Testis (tissue), 3 donors: Measurements from ENCODE around the gene VASH1. TPM values are rescaled to one million over a fixed set of nuclear protein-coding genes. Genes with fewer than 3 reads are reported as not detected.
A peak's percentile ranks its signal among the peaks of the same experiment; 100 is the strongest.

ENCODE experiments used
- DNase-seq: peaks from one replicate; pipeline ENCODE4 v3.0.0-alpha.2; 2019
- H3K27ac ChIP-seq, 2 donors: fragments of 200-600 bp; sonication (generic); one replicate each; pipeline ENCODE4 v1.5.1; 2019
- H3K27me3 ChIP-seq: fragments of 200-600 bp; sonication (generic); one replicate; pipeline ENCODE4 v1.5.1; 2019
- H3K36me3 ChIP-seq: fragments of 200-600 bp; sonication (generic); one replicate; pipeline ENCODE4 v1.5.1; 2017; ENCODE audit warnings: low read depth; ENCODE audit errors: missing control alignments
- H3K4me1 ChIP-seq: fragments of 200-600 bp; sonication (generic); one replicate; pipeline ENCODE4 v1.5.1; 2019
- H3K4me3 ChIP-seq, 2 donors: fragments of 200-600 bp; sonication (generic); one replicate each; pipeline ENCODE4 v1.5.1; 2017 to 2019
- H3K9me3 ChIP-seq: fragments of 200-600 bp; sonication (generic); one replicate; pipeline ENCODE4 v1.5.1; 2017
- CTCF ChIP-seq, 3 experiments: fragments of 450-650 bp in 2 of 3; fragments of 200-600 bp in 1 of 3; sonication (generic) in 1 of 3; IDR thresholded peaks; one replicate each; pipeline ENCODE4 v1.5.1; 2016 to 2019; ENCODE audit warnings: antibody characterized with exemption in 3 of 3, mild to moderate bottlenecking in 2 of 3, moderate library complexity in 1 of 3
- POLR2A ChIP-seq: fragments of 450-650 bp; IDR thresholded peaks from one replicate; pipeline ENCODE4 v1.6.1; 2017; ENCODE audit warnings: antibody characterized with exemption, mild to moderate bottlenecking, moderate library complexity
- WGBS, 2 donors: methylation state at CpG; one replicate each; pipeline ENCODE4 v1.1.5; 2018; 5-methylcytosine and 5-hydroxymethylcytosine counted together
- intact Hi-C: fragments of 100-400 bp; cut with DNase I; formaldehyde crosslinking; loops from one replicate; pipeline ENCODE4 v1.15.1; 2023; ENCODE audit warnings: low total_unique reads
- polyA plus RNA-seq: library from polyadenylated mRNA; stranded (reverse); fragments of 350-450 nt; fragmentation: Illumina TruSeq; extraction: RNeasy Lipid Tissue Mini Kit (QIAGEN cat#74804); gene quantifications from one replicate; pipeline ENCODE4 v1.2.3, GENCODE V29; 2014; ENCODE audit warnings: low read depth, low replicate concordance; ENCODE audit not compliant: insufficient read depth
- total RNA-seq, 2 donors: library from RNA; depleted of rRNA; stranded (reverse); fragments of >200 nt; gene quantifications; one replicate each; pipeline ENCODE4 v1.2.3, GENCODE V29; 2016

The VASH1 gene
- total and polyA plus RNA-seq, 3 donors from 2014 or later: 26.6 to 32.0 (median 31.7) TPM

DNA sequence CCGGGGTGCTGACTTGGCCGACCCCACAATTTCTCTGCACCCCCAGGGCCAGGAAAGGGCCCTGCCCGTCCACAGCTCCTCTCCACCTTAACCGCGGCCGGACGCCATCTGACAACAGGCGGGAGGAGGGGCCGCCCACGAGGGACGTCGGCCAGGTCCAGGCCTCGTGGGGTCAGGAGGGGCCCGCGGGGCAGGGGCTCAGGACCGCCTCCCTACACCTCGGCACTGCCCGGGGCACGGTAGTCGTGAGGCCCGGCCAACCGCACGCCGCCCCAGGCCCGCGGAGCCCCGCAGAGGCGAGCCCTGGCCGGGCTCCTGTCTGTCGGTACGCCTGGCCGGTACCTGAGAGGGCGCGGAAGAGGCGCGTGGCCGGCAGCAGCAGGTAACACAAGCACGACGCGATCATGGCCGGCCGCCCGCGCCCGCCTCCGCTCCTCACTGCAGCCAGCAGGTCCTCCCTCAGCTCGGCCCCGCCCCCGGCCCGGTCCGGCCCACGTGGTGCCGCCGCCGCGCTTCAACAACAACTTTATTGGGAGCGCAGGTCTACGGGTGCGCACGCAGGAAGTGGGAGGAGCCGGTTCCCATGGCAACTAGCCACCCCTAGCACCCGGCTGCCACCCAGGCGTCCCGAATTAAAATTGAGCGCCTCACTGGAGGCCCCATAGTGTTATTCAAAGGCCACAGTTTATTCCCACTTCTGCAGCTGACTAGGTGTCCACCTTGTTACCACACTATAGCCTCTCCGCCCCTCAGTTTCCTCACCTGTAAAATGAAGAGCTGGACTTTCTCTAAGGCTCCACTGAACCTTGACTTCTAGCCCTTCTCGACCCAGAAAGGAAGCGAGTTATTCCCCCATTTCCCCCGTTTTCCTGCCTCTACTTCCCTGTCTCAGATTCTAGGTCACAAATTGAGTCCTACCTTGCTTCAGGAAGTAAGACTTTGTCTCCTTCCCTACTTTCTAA, 51.4 kb downstream of the VASH1 start, which contains the start of gene ANGEL1:
Gene ANGEL1 (minus strand): TSS at position 461 of the 962 bp plus-strand sequence. CDS start 55 bp downstream, at position 406.
- DNase-seq: peak; percentile 95
- Histone ChIP-seq H3K4me1 (peaks cover 18% of the 10 kb centered on the region), H3K36me3 (no peaks in the 10 kb centered on the region), H3K4me3 (peak within 1 kb of the TSS; percentile 77 to 85), H3K27me3 (no peaks in the 10 kb centered on the region), H3K27ac (peak within 1 kb of the TSS; percentile 61 to 83), H3K9me3 (no peaks in the 10 kb centered on the region)
- intact Hi-C loops: no loop called here
- 5 to 15% methylated on average over 13 to 63 of the region's 69 CpGs for WGBS, 2 donors
- peak in 1 of 3 experiments; percentile 11 for TF ChIP-seq CTCF (IDR thresholded peaks at IDR 0.05)
- peak; percentile 75 for TF ChIP-seq POLR2A

- no peak overlapping the region for H3K27ac ChIP-seq
These were observed 53.7 kb downstream of the VASH1 start for GRCh38 chr14:76814726-76815645.

GRCh38 chr14:76820700-76821099, 59.4 kb downstream of the VASH1 start:
- no peaks in the 10 kb centered on the region for H3K9me3 ChIP-seq
- no peak for DNase-seq
- H3K36me3 ChIP-seq: no peaks in the 10 kb centered on the region
- 85 to 87% methylated on average over 2 of the region's 2 CpGs for WGBS, 2 donors
- H3K4me3 ChIP-seq: no peak overlapping the region
- no peak for TF ChIP-seq CTCF (IDR thresholded peaks at IDR 0.05)
- intact Hi-C loops: no loop called here
- H3K27ac ChIP-seq: no peak overlapping the region
- no peaks in the 10 kb centered on the region for H3K4me1 ChIP-seq
- no peaks in the 10 kb centered on the region for H3K27me3 ChIP-seq

More at GRCh38 chr14:76814726-76815645, 53.7 kb downstream of the VASH1 start:
- no peak for TF ChIP-seq POLR2A
- no peak for TF ChIP-seq CTCF (IDR thresholded peaks at IDR 0.05)
- Histone ChIP-seq H3K4me1 (peaks cover 18% of the 10 kb centered on the region), H3K27me3 (no peaks in the 10 kb centered on the region), H3K4me3 (no peak overlapping the region), H3K36me3 (no peaks in the 10 kb centered on the region), H3K9me3 (no peaks in the 10 kb centered on the region)
- WGBS, 2 donors: 55 to 59% methylated on average over 7 of the region's 7 CpGs
- DNase-seq: no peak
- intact Hi-C loops: no loop called here

- intact Hi-C loops: no loop called here
- no peak within 1 kb of the TSS for H3K27ac ChIP-seq
- 83 to 92% methylated on average over 1 to 2 of the region's 2 CpGs for WGBS, 2 donors
These were observed 64.9 kb downstream of the VASH1 start, which contains the start of gene LRRC74A for GRCh38 chr14:76826122-76826521. LRRC74A (plus strand) TSS chr14:76826408; CDS start chr14:76826698, 290 bp downstream.

More at GRCh38 chr14:76826122-76826521, 64.9 kb downstream of the VASH1 start, which contains the start of gene LRRC74A:
- Histone ChIP-seq H3K36me3 (no peaks in the 10 kb centered on the region), H3K4me3 (no peak within 1 kb of the TSS), H3K9me3 (no peaks in the 10 kb centered on the region), H3K27me3 (no peaks in the 10 kb centered on the region), H3K4me1 (peaks cover 16% of the 10 kb centered on the region)
- no peak for TF ChIP-seq POLR2A
- no peak for TF ChIP-seq CTCF (IDR thresholded peaks at IDR 0.05)
- DNase-seq: no peak
